Hepatocyte (in vitro differentiated cells): Measurements from ENCODE around the gene G3BP1. TPM values are rescaled to one million over a fixed set of nuclear protein-coding genes. Genes with fewer than 3 reads are reported as not detected.

Experiments
- DNase-seq: peaks from one replicate; pipeline ENCODE4 v3.0.0-alpha.2; 2016; ENCODE audit warnings: low spot score
- H2AFZ ChIP-seq: fragments of 200-600 bp; sonication (generic); 2 replicates; pipeline ENCODE4 v1.6.0; 2016; ENCODE audit warnings: antibody characterized with exemption, mild to moderate bottlenecking
- H3K27ac ChIP-seq: fragments of 200-600 bp; sonication (generic); 2 replicates; pipeline ENCODE4 v1.5.1; 2016; ENCODE audit warnings: mild to moderate bottlenecking
- H3K27me3 ChIP-seq: fragments of 200-600 bp; sonication (generic); 2 replicates; pipeline ENCODE4 v1.6.1; 2016
- H3K36me3 ChIP-seq: fragments of 200-600 bp; sonication (generic); replicated peaks from 2 replicates; pipeline ENCODE4 v1.5.1; 2016; ENCODE audit warnings: low read depth; ENCODE audit not compliant: insufficient read depth
- H3K4me1 ChIP-seq: fragments of 200-600 bp; sonication (generic); 2 replicates; pipeline ENCODE4 v1.5.1; 2016; ENCODE audit warnings: mild to moderate bottlenecking, moderate library complexity; ENCODE audit not compliant: insufficient read depth
- H3K4me2 ChIP-seq: fragments of 200-600 bp; sonication (generic); 2 replicates; pipeline ENCODE4 v1.6.0; 2016
- H3K4me3 ChIP-seq: fragments of 200-600 bp; sonication (generic); 2 replicates; pipeline ENCODE4 v1.5.1; 2016; ENCODE audit warnings: mild to moderate bottlenecking
- H3K79me2 ChIP-seq: fragments of 200-600 bp; sonication (generic); 2 replicates; pipeline ENCODE4 v1.6.0; 2017; ENCODE audit warnings: mild to moderate bottlenecking
- H3K9me2 ChIP-seq: fragments of 200-600 bp; sonication (generic); replicated peaks from 2 replicates; pipeline ENCODE4 v1.6.0; 2017; ENCODE audit warnings: mild to moderate bottlenecking; ENCODE audit not compliant: insufficient read depth
- H3K9me3 ChIP-seq: fragments of 200-600 bp; sonication (generic); 2 replicates; pipeline ENCODE4 v1.5.1; 2016; ENCODE audit warnings: low read depth, mild to moderate bottlenecking
- H4K20me1 ChIP-seq: fragments of 200-600 bp; sonication (generic); 2 replicates; pipeline ENCODE4 v1.6.0; 2016; ENCODE audit warnings: mild to moderate bottlenecking; ENCODE audit not compliant: insufficient read depth, poor library complexity, severe bottlenecking
- EZH2 ChIP-seq: fragments of 200-600 bp; sonication (generic); IDR thresholded peaks from 2 replicates; pipeline ENCODE4 v1.6.1; 2016; ENCODE audit warnings: antibody characterized with exemption, mild to moderate bottlenecking, borderline replicate concordance
- EZH2phosphoT487 ChIP-seq: fragments of 200-600 bp; sonication (generic); IDR thresholded peaks from one replicate; pipeline ENCODE4 v1.6.1; 2018; ENCODE audit warnings: antibody characterized with exemption, mild to moderate bottlenecking, low read depth, moderate library complexity; ENCODE audit not compliant: unreplicated experiment, severe bottlenecking
- WGBS: methylation state at CpG from one replicate; pipeline ENCODE4 v1.1.6; 2016; ENCODE audit warnings: low lambda C conversion rate; ENCODE audit errors: missing lambda C conversion rate; 5-methylcytosine and 5-hydroxymethylcytosine counted together
- polyA plus RNA-seq: library from polyadenylated mRNA; unstranded; fragments of >200 nt; fragmentation: Nextera tagmentation; extraction: Ambion mirVana; gene quantifications from 2 replicates; pipeline ENCODE4 v1.2.1, GENCODE V29; 2016
- total RNA-seq: library from RNA; depleted of rRNA; stranded (reverse); fragments of >200 nt; gene quantifications from 2 replicates; pipeline ENCODE4 v1.2.3, GENCODE V29; 2014
- TF ChIP-seq, protein P1 (sequence below): fragments of 200-600 bp; sonication (generic); IDR thresholded peaks from 2 replicates; pipeline ENCODE4 v1.5.1; 2016; ENCODE audit warnings: antibody characterized with exemption, mild to moderate bottlenecking; ENCODE audit not compliant: poor library complexity

G3BP1 gene
- total and polyA plus RNA-seq, 2 experiments from 2014 or later = 123 to 151 TPM

DNA sequence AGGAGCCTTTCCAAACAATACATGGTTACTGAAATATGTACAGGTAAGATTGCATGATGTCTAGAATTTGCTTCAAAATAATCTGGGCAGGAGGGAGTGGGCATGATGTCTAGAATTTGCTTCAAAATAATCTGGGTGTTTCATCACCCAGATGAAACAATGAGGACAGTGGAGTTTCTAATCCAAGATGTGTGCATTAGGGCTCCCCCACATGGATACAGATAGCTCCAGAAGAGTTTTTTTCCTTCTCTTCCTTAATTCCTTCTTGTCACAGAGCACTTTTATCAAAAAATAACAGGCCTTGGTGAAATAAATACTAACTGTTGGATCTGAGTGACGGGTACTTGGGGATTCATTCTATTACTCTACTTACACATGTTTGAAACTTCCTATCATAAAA is 28.2 kb upstream of the G3BP1 start:
- H4K20me1 ChIP-seq = no peaks in the 10 kb centered on the region
- WGBS = 85% methylated on average over 1 of the region's 1 CpG
- DNase-seq = no peak
- no peaks in the 10 kb centered on the region for H3K9me3 ChIP-seq
- no peaks in the 10 kb centered on the region for H3K27me3 ChIP-seq
- H3K4me2 ChIP-seq = no peak overlapping the region
- no peaks in the 10 kb centered on the region for H3K9me2 ChIP-seq
- H3K4me1 ChIP-seq = peaks cover 28% of the 10 kb centered on the region
- H3K36me3 ChIP-seq = no peaks in the 10 kb centered on the region
- H2AFZ ChIP-seq = no peak overlapping the region
- H3K27ac ChIP-seq = no peak overlapping the region
- no peak overlapping the region for H3K4me3 ChIP-seq
- TF ChIP-seq, protein P1, sequence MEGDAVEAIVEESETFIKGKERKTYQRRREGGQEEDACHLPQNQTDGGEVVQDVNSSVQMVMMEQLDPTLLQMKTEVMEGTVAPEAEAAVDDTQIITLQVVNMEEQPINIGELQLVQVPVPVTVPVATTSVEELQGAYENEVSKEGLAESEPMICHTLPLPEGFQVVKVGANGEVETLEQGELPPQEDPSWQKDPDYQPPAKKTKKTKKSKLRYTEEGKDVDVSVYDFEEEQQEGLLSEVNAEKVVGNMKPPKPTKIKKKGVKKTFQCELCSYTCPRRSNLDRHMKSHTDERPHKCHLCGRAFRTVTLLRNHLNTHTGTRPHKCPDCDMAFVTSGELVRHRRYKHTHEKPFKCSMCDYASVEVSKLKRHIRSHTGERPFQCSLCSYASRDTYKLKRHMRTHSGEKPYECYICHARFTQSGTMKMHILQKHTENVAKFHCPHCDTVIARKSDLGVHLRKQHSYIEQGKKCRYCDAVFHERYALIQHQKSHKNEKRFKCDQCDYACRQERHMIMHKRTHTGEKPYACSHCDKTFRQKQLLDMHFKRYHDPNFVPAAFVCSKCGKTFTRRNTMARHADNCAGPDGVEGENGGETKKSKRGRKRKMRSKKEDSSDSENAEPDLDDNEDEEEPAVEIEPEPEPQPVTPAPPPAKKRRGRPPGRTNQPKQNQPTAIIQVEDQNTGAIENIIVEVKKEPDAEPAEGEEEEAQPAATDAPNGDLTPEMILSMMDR = no peak
- TF ChIP-seq EZH2 (no peak), EZH2phosphoT487 (no peak)
- peaks cover 5% of the 10 kb centered on the region for H3K79me2 ChIP-seq

DNA sequence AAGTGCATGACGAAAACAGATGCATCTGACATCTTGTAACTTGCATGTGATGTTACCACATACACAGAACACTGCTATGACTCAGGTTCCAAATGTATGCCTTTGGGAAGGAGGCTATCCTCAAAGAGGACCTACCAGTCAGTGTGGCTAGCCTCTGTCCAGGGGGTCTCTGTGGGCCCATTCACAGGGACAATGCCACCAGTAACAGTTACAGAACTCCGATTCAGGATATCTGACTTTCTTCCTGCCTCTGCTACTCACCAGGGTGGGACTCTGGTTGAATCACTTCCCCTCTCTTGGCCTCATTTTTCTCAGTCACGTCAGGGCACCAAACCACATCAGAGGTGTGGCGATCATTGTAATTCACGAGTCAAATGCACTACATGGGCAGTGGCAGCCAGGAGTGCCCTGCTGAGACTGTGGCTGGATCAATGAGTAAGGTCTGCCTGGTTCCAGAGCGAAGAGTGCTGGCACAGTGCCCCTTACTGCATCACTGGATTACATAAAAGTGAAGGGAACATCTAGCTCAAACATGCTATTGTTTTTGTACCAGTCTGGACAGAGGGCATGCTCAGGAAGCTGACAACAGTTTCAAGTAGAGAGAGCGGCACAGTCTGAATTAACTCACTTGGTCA is 26.6 kb upstream of the G3BP1 start:
- H3K4me2 ChIP-seq = no peak overlapping the region
- 92% methylated on average over 7 of the region's 7 CpGs for WGBS
- no peak for TF ChIP-seq EZH2phosphoT487
- TF ChIP-seq EZH2 = no peak
- TF ChIP-seq, protein P1 = no peak
- H3K9me3 ChIP-seq = no peaks in the 10 kb centered on the region
- H3K79me2 ChIP-seq = peaks cover 17% of the 10 kb centered on the region
- no peaks in the 10 kb centered on the region for H3K9me2 ChIP-seq
- no peak overlapping the region for H2AFZ ChIP-seq
- peaks cover 13% of the 10 kb centered on the region for H3K4me1 ChIP-seq
- H3K4me3 ChIP-seq = no peak overlapping the region
- no peak overlapping the region for H3K27ac ChIP-seq
- no peaks in the 10 kb centered on the region for H3K27me3 ChIP-seq
- no peaks in the 10 kb centered on the region for H4K20me1 ChIP-seq
- no peaks in the 10 kb centered on the region for H3K36me3 ChIP-seq
- DNase-seq = no peak

DNA sequence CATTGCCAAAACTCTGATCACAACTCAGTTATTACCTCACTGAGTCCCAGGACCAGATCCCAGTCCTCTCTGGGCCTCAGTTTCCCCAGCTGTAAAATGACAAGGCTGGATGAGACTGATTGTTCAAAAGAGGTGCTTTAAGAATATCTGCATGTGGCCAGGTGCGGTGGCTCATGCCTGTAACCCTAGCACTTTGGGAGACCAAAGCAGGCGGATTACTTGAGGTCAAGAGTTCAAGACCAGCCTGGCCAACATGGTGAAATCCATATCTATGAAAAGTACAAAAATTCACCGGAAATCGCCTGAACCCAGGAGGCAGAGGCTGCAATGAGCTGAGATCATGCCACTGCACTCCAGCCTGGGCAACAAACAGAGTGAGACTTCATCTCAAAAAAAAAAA is 21.6 kb upstream of the G3BP1 start:
- H3K27ac ChIP-seq = peak overlapping the region; percentile 44
- no peak for TF ChIP-seq EZH2phosphoT487
- TF ChIP-seq EZH2 = no peak
- TF ChIP-seq, protein P1 = no peak

DNA sequence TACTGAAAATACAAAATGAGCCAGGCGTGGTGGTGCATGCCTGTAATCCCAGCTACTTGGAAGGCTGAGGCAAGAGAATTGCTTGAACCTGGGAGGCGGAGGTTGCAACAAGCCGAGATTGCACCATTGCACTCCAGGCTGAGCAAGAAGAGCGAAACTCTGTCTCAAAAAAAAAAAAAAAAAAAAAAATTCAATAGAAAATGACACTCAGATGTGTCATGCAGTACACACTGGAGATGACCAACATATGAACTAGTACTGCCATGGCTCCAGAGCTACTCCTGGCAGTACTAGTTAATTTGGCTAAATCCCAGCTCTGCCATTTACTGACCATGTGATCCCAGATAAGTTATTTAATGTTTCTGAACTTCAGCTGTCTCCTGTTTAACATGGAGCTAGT is 20.7 kb upstream of the G3BP1 start:
- Histone ChIP-seq H4K20me1 (no peaks in the 10 kb centered on the region), H3K4me1 (peaks cover 7% of the 10 kb centered on the region), H3K27ac (no peak overlapping the region), H3K27me3 (no peaks in the 10 kb centered on the region), H3K79me2 (peaks cover 51% of the 10 kb centered on the region), H3K9me3 (no peaks in the 10 kb centered on the region), H3K4me3 (no peak overlapping the region), H3K36me3 (no peaks in the 10 kb centered on the region), H3K9me2 (no peaks in the 10 kb centered on the region), H2AFZ (no peak overlapping the region), H3K4me2 (no peak overlapping the region)
- WGBS = 93% methylated on average over 4 of the region's 4 CpGs
- no peak for DNase-seq
- TF ChIP-seq EZH2phosphoT487 (no peak), EZH2 (no peak)
- TF ChIP-seq, protein P1 = no peak

More for the DNA sequence above, 21.6 kb upstream of the G3BP1 start:
- Histone ChIP-seq H3K9me2 (no peaks in the 10 kb centered on the region), H3K4me1 (no peaks in the 10 kb centered on the region), H3K36me3 (no peaks in the 10 kb centered on the region), H3K4me2 (no peak overlapping the region), H2AFZ (no peak overlapping the region), H4K20me1 (no peaks in the 10 kb centered on the region), H3K4me3 (no peak overlapping the region), H3K9me3 (no peaks in the 10 kb centered on the region), H3K27me3 (no peaks in the 10 kb centered on the region), H3K79me2 (peaks cover 49% of the 10 kb centered on the region)
- 96% methylated on average over 4 of the region's 4 CpGs for WGBS
- DNase-seq = no peak
